HG02798 (cell line): ENCODE data around the gene SSTR3.
A peak's percentile ranks its signal among the peaks of the same experiment; 100 is the strongest.
"Not testable (repeated sequence)": the region's sequence is repeated elsewhere in the genome, so short reads cannot be mapped to it uniquely, and the experiment has no call there.

Experiments
- ATAC-seq: cut with Tn5 transposase; IDR thresholded peaks from one replicate; pipeline ENCODE4 v1.9.1; 2021; ENCODE audit warnings: mild to moderate bottlenecking; ENCODE audit not compliant: unreplicated experiment, poor library complexity

Gene SSTR3

DNA sequence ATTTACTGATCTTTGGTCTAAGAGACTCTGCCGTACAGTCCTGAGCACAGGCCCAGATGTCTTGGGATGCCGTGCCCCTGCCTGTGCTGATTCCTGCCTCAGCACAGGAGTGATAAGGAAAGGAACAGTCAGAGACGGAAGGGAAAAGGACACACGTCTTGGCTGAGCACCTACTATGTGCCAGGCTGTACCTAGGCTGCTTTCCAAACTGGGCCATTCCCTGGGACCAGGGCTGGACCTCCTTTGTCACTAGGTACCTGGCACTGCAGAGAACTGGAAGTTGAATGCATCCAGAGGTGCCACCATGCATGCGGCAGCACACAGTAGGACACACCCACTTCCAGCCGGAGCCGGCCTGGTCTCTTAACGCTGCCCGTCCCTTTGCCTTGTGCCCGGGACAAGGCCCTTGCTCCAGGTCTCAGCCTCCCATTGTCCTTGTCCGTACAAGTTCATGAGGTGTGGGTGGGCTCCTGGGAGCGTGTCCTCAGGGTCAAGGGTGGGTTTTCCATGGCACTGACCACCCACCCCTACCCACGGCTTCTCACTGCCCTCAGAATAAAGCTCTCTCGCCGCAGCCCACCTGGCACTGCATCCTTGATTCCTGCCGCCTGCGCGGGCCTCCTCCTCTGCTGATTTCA is 1.1 kb upstream of the SSTR3 start:
- ATAC-seq: no peak

DNA sequence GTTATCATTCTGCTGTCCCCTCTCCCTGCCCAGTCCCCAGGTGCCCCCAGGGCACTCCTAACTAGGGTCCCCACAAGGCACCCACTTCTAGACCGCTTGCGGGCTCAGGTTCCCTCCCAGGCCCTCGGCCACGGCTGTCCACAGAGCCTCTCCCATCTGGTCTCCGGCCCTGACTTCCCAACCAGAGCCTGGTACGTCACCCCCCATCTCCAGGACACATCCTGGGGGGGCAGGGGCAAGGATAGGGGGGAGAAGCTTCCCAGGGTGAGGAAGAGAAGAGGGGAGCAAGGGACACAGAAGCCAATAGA is 457 bp downstream of the SSTR3 start:
- no peak for ATAC-seq

DNA sequence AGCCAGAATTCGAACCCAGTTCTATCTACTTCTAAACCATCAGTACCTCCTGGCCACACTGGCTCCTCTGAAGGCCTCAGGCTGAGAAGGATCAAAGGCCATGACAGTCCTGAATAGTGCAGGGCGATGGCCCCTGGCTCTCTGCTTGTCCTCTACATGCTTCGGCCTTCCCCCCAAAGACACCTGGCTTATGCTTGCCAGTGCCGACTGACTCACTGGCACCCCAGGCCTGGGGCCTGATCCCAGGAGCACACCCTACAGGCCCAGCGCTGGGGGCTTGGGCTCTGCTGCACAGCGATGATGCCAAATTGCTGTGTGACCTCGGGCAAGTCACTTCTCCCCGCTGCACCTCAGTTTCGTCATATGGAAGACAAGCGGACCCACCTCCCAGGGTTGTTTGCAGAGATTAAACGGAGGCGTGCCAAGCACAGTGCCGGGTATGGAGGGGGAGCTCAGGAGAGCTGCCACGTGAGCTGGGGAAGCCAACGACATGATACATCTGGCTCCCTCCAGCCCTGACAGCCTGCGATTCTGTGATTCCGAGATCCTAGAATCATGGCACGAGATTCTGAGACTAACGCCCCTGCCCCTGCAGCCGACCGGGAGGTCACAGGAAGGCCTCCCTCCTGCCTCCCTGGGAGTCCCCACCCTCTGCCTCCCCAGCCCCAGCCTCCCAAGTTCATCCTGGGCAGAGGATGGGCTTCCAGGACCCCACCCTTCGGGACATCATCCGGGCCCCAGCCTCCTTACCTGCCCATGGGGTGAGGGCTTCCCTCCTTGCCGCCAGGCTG is 1.0 kb downstream of the SSTR3 start:
- no peak for ATAC-seq

DNA sequence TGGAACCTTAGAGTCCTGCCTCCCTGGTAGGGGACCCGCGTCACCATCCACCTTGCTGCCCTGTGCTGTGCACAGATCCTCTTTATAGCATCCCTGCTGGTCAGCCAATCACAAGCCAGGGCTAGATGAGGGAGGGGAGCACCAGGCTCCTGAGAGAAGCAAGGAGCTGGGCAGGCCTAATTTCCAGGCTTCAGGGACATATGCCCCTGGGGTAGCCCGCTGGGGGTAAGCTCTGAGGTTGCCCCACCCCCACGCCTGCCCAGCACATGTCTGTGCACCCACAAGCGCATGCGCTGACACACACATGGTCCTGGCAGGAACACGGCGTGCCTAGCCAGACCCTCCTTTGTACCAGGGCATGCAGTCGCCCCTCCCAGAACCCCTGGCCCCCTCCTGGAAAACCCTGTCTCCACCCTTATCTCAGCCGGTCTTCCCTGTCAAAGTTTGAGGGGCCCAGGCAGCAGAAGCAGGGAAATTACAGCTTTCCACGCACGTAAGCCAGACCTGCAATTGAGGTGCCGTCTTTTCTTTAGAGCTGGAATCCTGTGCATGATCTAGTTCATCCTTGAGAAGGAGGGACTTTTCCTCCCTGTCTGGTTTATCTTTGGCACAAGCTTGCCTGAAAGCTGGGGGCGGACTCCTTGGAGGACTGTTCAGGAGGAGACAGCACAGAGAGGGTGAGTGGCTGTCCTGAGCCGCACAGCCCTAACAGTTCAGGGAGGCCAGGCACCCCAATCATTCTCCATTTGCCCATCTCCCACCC is 2.1 kb downstream of the SSTR3 start:
- ATAC-seq: no peak

DNA sequence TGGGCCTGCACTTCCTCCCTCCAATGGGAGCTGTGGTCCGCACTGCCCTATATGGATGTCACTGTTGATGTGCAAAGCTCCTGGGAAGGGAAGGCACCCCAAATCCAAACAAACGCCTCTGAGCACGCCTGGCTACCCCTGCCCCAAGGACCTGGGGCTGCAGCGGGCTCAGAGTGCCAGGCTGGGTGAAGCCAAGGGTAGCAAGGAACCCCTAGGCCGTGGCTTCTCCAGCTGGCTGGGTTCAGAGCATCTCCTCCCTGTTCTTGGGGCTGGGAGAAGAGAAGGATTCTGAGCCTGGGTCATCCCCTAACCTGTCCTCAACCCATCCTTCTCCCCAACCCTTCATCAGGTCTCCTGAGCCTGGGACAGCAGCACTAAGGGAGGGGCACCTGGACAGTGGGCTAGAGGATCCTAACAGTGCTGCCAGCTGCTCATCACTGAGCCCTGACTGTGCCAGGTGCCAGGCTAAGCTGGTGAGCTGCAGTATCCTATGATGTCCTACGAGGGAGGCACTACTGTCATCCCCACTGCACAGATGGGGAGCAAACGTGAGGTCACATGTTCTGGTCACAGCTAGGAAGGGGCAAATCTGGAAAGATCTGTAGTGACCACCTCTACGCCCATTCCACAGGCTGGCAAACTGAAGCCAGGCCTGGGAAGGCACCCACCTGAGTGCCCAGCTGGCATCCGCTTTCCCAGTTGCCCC is 3.0 kb downstream of the SSTR3 start:
- ATAC-seq: no peak

DNA sequence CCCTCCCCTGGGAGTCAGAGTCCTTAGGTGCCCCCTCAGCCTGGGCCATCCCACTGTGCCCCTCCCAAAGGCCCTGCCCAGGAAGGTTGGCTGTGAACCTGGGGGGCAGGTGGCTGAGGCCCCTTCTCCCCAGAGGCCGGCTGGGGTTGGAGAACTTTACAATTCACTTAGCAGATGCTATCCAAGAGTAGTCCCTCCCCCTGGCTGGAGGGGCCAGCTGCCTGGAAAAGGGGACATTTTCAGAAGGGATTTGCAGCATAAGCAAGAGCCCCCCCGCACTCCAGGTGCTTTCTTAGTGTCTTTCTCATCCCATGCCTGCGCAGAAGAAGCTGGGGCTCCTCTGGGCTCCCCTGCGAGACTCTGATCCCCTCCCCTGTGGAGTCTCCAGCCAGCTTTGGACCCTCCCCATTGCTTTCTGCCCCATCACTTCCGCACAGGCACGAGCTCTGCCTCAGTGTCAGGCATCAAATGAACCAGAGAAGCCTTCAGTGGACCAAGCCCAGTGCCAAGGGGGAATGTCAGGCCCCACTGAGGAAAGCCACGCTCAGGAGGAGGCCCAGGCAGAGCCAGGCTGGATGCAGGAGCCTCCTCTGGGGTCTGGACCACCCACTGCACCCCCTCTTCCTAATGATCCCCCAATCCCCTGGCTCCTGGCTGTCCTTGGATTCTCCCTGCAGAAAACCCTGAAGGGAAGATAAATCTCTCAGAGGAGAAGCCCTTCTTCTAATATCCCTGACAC is 3.7 kb downstream of the SSTR3 start:
- no peak for ATAC-seq

DNA sequence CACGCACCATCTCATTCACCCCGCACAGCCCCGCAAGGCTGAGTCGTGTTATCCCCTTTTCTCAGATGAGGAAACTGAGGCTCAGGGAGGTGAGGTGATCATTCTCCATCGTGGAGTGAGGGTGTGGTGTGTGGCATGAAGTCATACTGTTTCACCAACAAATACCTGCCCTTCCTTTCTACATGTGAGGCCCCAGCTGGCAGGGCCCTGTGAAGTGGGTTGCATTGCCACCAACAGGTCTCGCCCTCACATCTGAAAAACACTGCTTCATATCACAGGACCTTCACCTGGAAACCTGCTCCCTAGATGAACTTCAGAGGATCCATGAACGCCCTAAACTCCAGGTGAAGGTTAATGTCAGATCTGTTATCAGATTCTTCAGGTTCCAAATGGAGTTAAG is 4.3 kb downstream of the SSTR3 start:
- no peak for ATAC-seq

DNA sequence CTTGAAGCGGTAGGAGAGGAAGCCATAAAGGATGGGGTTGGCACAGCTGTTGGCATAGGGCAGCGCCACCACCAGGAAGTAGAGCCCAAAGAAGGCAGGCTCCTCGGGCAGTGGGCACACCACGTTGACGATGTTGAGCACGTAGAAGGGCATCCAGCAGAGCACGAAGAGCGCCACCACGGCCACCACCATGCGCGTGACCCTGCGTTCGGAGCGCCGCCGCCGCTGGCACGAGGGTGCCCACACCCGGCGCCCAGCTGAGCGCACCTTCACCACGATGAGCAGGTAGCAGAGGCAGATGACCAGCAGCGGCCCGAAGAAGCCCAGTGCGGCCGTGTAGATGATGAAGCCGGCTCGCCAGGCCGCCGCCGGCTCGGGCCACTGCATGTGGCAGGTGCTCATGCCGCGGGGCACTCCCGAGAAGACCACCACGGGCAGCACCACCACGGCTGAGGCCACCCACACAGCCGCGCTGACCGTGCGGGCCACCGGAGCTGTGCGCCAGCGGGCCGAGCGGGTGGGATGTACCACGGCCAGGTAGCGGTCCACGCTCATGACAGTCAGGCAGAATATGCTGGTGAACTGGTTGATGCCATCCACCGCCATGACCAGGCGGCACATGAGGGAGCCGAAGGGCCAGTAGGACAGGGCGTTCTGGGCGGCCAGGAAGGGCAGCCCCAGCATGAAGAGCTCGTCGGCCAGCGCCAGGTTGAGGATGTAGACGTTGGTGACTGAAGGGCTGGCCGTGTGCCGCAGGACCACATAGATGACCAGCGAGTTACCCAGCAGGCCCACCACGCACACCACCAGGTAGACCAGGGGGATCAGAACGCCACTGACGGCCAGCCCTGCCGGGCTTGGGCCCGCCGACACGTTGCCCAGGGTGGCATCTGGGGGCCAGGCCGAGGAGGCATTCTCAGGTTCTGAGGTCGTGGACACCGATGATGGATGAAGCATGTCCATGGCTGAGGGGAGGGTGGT is 5.1 kb downstream of the SSTR3 start:
- ATAC-seq: no peak

DNA sequence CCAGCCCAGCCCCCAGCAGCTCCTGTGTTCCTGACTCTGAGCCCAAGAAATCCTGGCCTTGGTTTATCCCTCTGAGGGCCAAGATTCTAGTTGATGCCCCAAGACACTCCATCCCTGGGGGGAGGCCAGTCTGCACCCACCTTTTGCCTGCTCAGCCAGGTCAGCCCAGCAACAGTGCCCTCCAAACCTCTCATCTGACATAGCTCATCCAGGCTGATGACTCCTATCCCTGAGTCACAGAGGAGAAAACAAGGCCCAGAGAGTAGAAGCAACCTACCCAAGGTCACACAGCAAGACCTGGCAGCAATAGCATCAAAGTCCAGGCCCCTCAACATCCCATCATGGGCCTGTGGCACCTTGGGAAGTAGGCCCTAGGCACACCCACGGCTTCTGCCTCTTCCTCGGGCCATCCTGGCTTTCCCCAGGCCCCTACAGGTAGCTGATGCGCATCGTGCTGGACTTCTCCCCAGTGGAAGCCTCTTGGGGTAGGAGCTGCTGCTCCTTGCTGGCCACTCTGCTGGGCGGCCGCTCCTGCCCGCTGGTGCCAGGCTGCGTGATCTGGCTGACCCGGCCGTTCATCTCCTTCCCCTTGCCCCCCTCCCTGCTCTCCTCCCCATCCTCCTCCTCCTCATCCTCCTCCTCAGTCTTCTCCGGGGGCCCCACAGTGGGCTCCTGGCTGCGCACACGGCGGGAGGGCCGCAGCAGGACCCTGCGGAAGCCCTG is 6.0 kb downstream of the SSTR3 start:
- ATAC-seq: no peak

DNA sequence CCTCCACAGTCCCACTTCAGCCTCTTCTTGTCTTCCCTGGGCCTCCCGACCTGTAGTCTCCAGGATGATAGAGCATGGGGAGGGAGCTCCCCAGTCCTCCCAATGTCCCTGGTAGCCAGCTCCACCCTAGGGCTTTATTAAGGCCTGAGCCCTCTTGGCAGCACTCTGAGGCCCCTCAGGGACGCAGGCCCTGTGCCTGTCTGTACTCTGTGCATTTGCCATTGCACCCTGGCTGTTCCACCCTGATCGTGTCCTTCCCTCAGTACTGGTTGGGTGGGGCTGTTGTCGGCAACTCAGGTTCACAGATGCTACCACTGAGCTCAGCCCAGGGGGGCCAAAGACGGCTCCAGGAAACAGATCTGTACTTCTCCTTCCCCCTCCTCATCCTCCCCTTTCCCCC is 7.2 kb downstream of the SSTR3 start:
- no peak for ATAC-seq

DNA sequence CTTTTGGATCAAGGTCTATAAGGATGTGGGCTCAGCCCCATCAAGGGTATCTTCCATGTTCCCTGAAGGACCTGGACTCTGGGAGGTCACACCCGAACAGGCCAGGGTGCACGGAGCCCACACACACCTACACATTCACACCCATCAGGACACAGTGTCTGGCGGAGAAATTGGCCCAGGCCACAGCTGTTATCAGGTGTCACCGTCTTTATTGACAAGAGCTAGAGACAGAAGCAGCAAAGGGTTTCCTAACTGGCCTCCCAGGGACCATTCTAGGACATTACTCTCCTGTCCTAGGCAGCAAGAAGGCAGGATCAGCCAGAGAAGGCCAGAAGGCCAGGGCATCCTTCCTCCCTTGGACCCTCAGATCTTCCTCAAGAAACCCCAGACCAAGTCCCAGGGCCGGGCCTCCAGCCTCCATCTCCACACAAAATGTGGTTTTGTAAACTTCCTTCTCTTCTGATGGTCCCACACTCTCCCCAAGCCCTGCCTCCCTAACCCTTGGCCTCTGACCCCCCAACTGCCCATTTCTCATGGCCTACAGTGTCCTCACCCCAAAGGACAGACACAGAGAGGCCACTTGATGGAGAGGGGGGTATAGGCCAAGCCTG is 8.1 kb downstream of the SSTR3 start:
- no peak for ATAC-seq

DNA sequence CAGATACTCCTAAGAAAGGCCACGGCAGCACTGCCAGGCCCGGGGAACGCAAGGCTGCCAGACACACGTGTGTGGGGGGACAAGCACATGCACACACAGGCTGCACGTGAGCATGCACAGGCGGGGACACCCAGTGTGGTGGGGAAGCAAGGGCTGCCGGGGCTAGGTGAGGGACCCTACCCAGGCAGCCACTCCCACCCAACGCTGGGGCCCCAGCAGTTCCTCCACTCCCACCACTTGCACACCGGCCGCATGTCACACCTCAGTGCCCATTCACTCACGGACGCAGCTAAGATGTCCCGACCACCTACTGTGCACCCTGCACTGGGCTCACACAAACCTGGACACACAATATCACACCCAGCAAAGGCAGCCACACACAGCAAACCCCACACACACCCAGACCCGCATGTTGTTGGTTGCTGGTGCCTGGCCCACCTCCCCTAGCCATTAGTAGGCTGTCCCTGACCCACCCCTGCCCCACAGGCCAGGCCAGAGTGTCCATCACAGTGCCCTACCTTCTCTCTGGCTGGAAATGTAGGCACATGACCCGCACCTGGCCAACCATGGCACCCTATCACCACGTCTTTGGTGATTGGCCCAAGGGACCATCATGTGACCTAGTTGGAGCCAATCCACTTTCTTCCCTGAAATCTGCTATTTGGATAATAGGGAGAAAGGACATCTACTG is 8.8 kb downstream of the SSTR3 start:
- no peak for ATAC-seq

DNA sequence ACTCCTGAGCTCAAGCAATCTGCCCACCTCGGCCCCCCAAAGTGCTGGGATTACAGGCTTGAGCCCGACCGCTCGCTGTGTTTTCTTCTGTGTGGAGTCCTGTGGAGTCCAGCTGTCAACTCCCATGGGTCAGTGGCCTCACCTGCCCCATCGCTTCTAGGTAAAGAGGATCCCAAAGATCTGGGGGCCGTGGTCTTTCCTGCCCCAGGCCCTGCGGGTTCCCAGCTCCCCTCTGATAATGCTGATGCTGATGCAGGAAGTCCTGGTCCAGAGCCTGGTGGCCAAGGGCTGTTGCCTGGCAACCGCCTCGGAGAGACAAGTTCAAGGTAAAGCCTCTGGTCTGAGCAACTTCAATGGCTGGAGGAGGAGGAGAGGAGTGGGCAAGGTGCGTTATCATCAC is 9.6 kb downstream of the SSTR3 start:
- no peak for ATAC-seq

DNA sequence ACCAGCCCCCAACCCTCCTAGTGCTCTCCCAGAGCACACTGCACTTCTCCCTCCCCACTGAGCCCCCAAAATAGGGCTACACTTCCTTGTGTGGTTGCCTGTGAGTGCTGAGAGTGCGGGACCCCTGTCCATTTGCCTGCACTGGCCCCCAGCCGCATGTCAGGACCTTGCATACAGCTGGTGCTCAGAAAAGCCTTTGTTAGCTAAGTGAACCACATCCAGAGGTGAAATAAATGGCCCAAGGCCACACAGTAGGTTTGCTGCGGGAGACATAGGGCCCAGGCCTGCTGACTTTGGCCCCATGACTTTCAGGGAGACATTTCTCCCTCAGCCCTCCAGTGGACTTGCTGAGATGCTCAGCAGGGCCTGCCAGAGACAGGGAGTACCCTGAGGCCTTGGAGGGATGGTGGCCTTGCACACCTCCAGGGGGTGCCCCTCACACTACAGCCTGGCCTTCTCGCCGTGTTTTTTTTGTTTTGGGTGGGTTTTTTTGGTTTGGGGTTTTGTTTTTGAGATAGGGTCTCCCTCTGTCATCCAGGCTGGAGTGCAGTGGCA is 10.2 kb downstream of the SSTR3 start:
- ATAC-seq: no peak

DNA sequence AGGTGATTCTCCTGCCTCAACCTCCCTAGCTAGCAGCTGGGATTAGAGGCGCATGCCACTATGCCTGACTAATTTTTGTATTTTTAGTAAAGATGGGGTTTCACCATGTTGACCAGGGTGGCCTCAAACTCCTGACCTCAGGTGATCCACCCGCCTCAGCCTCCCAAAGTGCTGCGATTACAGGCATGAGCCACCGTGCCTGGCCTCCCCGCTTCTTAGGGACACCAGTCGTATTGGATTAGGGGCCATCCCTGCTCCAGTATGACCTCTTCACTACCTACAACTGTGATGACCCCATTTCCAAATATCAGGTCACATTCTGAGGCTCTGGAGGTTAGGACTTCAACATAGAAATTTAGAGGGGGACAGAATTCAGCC is 10.8 kb downstream of the SSTR3 start:
- ATAC-seq: not testable (repeated sequence)

DNA sequence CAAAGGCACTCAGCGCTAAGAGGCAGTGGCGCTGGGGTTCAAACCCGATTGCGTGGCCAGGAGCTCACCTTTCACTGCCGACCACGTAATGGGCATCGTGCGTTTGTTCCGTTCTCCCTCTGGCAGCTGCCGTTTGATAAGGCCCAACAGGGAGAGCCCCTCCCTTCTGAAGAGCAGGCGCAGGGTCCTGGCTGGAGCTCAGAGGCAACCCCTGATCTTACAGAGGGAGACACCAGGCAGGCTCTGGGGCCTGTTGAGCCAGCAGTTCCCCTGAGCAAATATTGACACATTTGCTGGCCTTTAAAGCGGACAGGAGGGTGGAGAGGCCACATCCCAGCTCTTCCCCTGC is 12.5 kb downstream of the SSTR3 start:
- ATAC-seq: no peak

DNA sequence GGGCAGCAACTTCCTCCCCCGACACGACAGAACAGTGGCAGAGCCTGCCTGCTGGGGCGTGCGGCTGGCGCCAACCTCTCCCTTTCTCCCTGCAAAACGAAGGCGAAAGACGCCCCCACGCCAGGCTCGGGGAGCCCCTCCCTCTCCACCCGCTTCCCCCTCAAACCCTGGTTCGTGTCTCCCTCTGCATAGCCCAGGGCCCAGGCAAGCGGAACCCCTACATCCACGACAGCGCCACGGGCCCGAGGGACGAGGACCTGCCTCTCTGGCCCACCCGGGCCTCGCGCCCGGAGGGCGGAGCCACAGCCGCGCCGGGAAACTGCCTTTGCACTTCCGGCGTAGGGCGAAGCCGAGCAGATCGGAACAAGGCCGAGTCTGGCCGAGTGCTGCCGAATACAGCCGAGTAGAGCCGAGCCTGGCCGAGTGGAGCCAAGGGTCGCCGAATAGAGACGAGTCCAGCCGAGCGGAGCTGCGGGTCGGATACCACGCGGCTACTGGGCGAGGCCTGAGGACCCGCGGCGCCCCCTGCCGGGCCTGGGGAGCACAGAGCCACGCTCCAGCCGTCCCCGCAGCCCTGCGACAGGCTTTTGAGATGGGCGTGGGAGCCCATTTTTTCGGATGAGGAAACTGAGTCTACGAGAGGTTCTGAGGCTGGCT is 13.0 kb downstream of the SSTR3 start:
- ATAC-seq: peak; percentile 96
